Glutamatergic neuron (in vitro differentiated cells): ENCODE results near the gene KASH5. TPM values are rescaled to one million over a fixed set of nuclear protein-coding genes. Genes with fewer than 3 reads are reported as not detected.

Experiments used
- DNase-seq: peaks from one replicate; pipeline ENCODE4 v3.0.0; 2022
- H3K27ac Mint-ChIP-seq: one replicate; pipeline ENCODE4 v1.8.0; 2020; ENCODE audit warnings: mild to moderate bottlenecking, mixed read lengths, inconsistent platforms; ENCODE audit not compliant: unreplicated experiment
- H3K27me3 Mint-ChIP-seq: one replicate; pipeline ENCODE4 v1.8.0; 2020; ENCODE audit warnings: mild to moderate bottlenecking, moderate library complexity, mixed read lengths, inconsistent platforms; ENCODE audit not compliant: unreplicated experiment
- H3K36me3 Mint-ChIP-seq: one replicate; pipeline ENCODE4 v1.8.0; 2020; ENCODE audit warnings: mild to moderate bottlenecking, mixed read lengths, inconsistent platforms; ENCODE audit not compliant: unreplicated experiment
- H3K4me1 Mint-ChIP-seq: one replicate; pipeline ENCODE4 v1.8.0; 2020; ENCODE audit warnings: mild to moderate bottlenecking, low read depth, mixed read lengths, inconsistent platforms; ENCODE audit not compliant: unreplicated experiment
- H3K4me3 Mint-ChIP-seq: one replicate; pipeline ENCODE4 v1.8.0; 2020; ENCODE audit warnings: mild to moderate bottlenecking, mixed read lengths, inconsistent platforms; ENCODE audit not compliant: unreplicated experiment
- H3K9me3 Mint-ChIP-seq: one replicate; pipeline ENCODE4 v1.8.0; 2020; ENCODE audit warnings: mild to moderate bottlenecking, moderate library complexity, mixed read lengths, inconsistent platforms; ENCODE audit not compliant: unreplicated experiment
- CTCF ChIP-seq: fragments of 200-600 bp; sonication (generic); IDR thresholded peaks from one replicate; pipeline ENCODE4 v1.5.0; 2021; ENCODE audit not compliant: partially characterized antibody, unreplicated experiment
- total RNA-seq: library from RNA; stranded (reverse); fragmentation: NEBNext Ultra II Directional; extraction: Animal tissue kit (Norgen Biotek cat#: 25700); gene quantifications from one replicate; pipeline ENCODE4 v1.2.1, GENCODE V29; 2021; ENCODE audit not compliant: unreplicated experiment

KASH5 gene
- total RNA-seq, 1 donor from 2014 or later, result 0.49 TPM

GRCh38 chr19:49445997-49446396 is 57.9 kb downstream of the KASH5 start:
- TF ChIP-seq CTCF, result no peak
- Mint-ChIP-seq H3K4me3 (peak overlapping the region; percentile 65), H3K4me1 (peaks cover 16% of the 10 kb centered on the region), H3K27me3 (peaks cover 12% of the 10 kb centered on the region), H3K36me3 (no peaks in the 10 kb centered on the region), H3K27ac (no peak overlapping the region), H3K9me3 (peaks cover 14% of the 10 kb centered on the region)
- DNase-seq, result no peak

GRCh38 chr19:49447485-49448431 is 59.7 kb downstream of the KASH5 start:
- peak overlapping the region; percentile 19 for H3K4me3 Mint-ChIP-seq
- peaks cover 2% of the 10 kb centered on the region for H3K27me3 Mint-ChIP-seq
- H3K36me3 Mint-ChIP-seq, result no peaks in the 10 kb centered on the region
- no peak for DNase-seq
- peaks cover 8% of the 10 kb centered on the region for H3K9me3 Mint-ChIP-seq
- TF ChIP-seq CTCF, result no peak
- no peak overlapping the region for H3K27ac Mint-ChIP-seq
- peaks cover 8% of the 10 kb centered on the region for H3K4me1 Mint-ChIP-seq

- TF ChIP-seq CTCF, result no peak
- Mint-ChIP-seq H3K4me3 (peak overlapping the region; percentile 19), H3K27ac (no peak overlapping the region), H3K36me3 (no peaks in the 10 kb centered on the region), H3K9me3 (peaks cover 8% of the 10 kb centered on the region), H3K4me1 (peaks cover 8% of the 10 kb centered on the region), H3K27me3 (peaks cover 2% of the 10 kb centered on the region)
- no peak for DNase-seq
These were observed 60.4 kb downstream of the KASH5 start for GRCh38 chr19:49448432-49448786.

- H3K27ac Mint-ChIP-seq, result peak overlapping the region; percentile 64
- H3K9me3 Mint-ChIP-seq, result peaks cover 8% of the 10 kb centered on the region
- no peak for TF ChIP-seq CTCF
- DNase-seq, result no peak
- peaks cover 3% of the 10 kb centered on the region for H3K27me3 Mint-ChIP-seq
- H3K36me3 Mint-ChIP-seq, result no peaks in the 10 kb centered on the region
- peak overlapping the region; percentile 100 for H3K4me3 Mint-ChIP-seq
- peaks cover 10% of the 10 kb centered on the region for H3K4me1 Mint-ChIP-seq
These were observed 62.4 kb downstream of the KASH5 start for GRCh38 chr19:49450405-49450804.
